ENCODE results near the gene NDUFS6. TPM values are rescaled to one million over a fixed set of nuclear protein-coding genes. Genes with fewer than 3 reads are reported as not detected.
"Not testable (repeated sequence)": the region's sequence is repeated elsewhere in the genome, so short reads cannot be mapped to it uniquely, and the experiment has no call there.

Gene NDUFS6
- total RNA-seq, 1 donor from 2014 or later, result 39.9 TPM

- intact Hi-C loops (cut with micrococcal nuclease), result no loop called here
- peaks cover 78% of the 10 kb centered on the region for H3K36me3 Mint-ChIP-seq (ENCODE audit: low read depth)
- no peak for DNase-seq (ENCODE audit: low spot score)
- no peaks in the 10 kb centered on the region for H3K27me3 Mint-ChIP-seq (ENCODE audit: low read depth)
- H3K9me3 Mint-ChIP-seq, result no peaks in the 10 kb centered on the region
- no peak overlapping the region for H3K27ac Mint-ChIP-seq
- H3K4me3 Mint-ChIP-seq (ENCODE audit: low read depth), result no peak overlapping the region
- H3K4me1 Mint-ChIP-seq (ENCODE audit: low read depth), result peaks cover 2% of the 10 kb centered on the region
These were observed 8.3 kb downstream of the NDUFS6 start for GRCh38 chr5:1809416-1810035.

GRCh38 chr5:1810581-1811101 lies 9.4 kb downstream of the NDUFS6 start:
- Mint-ChIP-seq H3K4me3 (ENCODE audit: low read depth) (no peak overlapping the region), H3K9me3 (no peaks in the 10 kb centered on the region), H3K36me3 (ENCODE audit: low read depth) (peaks cover 79% of the 10 kb centered on the region), H3K27ac (no peak overlapping the region), H3K27me3 (ENCODE audit: low read depth) (no peaks in the 10 kb centered on the region), H3K4me1 (ENCODE audit: low read depth) (peaks cover 2% of the 10 kb centered on the region)
- intact Hi-C loops (cut with micrococcal nuclease), result no loop called here
- DNase-seq (ENCODE audit: low spot score), result no peak

GRCh38 chr5:1814183-1815020 lies 13.2 kb downstream of the NDUFS6 start:
- no peaks in the 10 kb centered on the region for H3K4me1 Mint-ChIP-seq (ENCODE audit: low read depth)
- H3K36me3 Mint-ChIP-seq (ENCODE audit: low read depth), result peaks cover 80% of the 10 kb centered on the region
- H3K4me3 Mint-ChIP-seq (ENCODE audit: low read depth), result no peak overlapping the region
- intact Hi-C loops (cut with micrococcal nuclease), result no loop called here
- H3K27ac Mint-ChIP-seq, result no peak overlapping the region
- H3K27me3 Mint-ChIP-seq (ENCODE audit: low read depth), result no peaks in the 10 kb centered on the region
- no peak for DNase-seq (ENCODE audit: low spot score)
- H3K9me3 Mint-ChIP-seq, result no peaks in the 10 kb centered on the region

GRCh38 chr5:1815071-1815786 lies 14.0 kb downstream of the NDUFS6 start:
- intact Hi-C loops (cut with micrococcal nuclease), result no loop called here
- no peak overlapping the region for H3K4me3 Mint-ChIP-seq (ENCODE audit: low read depth)
- H3K27me3 Mint-ChIP-seq (ENCODE audit: low read depth), result no peaks in the 10 kb centered on the region
- DNase-seq (ENCODE audit: low spot score), result no peak
- no peaks in the 10 kb centered on the region for H3K4me1 Mint-ChIP-seq (ENCODE audit: low read depth)
- no peaks in the 10 kb centered on the region for H3K9me3 Mint-ChIP-seq
- peaks cover 81% of the 10 kb centered on the region for H3K36me3 Mint-ChIP-seq (ENCODE audit: low read depth)
- H3K27ac Mint-ChIP-seq, result no peak overlapping the region

GRCh38 chr5:1815881-1816292 lies 14.7 kb downstream of the NDUFS6 start:
- Mint-ChIP-seq H3K27me3 (ENCODE audit: low read depth) (no peaks in the 10 kb centered on the region), H3K4me1 (ENCODE audit: low read depth) (no peaks in the 10 kb centered on the region), H3K27ac (no peak overlapping the region), H3K4me3 (ENCODE audit: low read depth) (no peak overlapping the region), H3K36me3 (ENCODE audit: low read depth) (peaks cover 83% of the 10 kb centered on the region), H3K9me3 (no peaks in the 10 kb centered on the region)
- intact Hi-C loops (cut with micrococcal nuclease), result no loop called here
- no peak for DNase-seq (ENCODE audit: low spot score)

GRCh38 chr5:1816495-1817089 lies 15.4 kb downstream of the NDUFS6 start:
- H3K9me3 Mint-ChIP-seq; H3K4me1 Mint-ChIP-seq (ENCODE audit: low read depth); H3K4me3 Mint-ChIP-seq (ENCODE audit: low read depth); DNase-seq (ENCODE audit: low spot score); intact Hi-C loops (cut with micrococcal nuclease); H3K27ac Mint-ChIP-seq; H3K27me3 Mint-ChIP-seq (ENCODE audit: low read depth): not testable (repeated sequence)
- peaks cover 86% of the 10 kb centered on the region for H3K36me3 Mint-ChIP-seq (ENCODE audit: low read depth)

GRCh38 chr5:1817261-1818043 lies 16.2 kb downstream of the NDUFS6 start:
- intact Hi-C loops (cut with micrococcal nuclease), result no loop called here
- peaks cover 87% of the 10 kb centered on the region for H3K36me3 Mint-ChIP-seq (ENCODE audit: low read depth)

GRCh38 chr5:1818784-1819183 lies 17.6 kb downstream of the NDUFS6 start:
- intact Hi-C loops (cut with micrococcal nuclease), result no loop called here
- H3K4me3 Mint-ChIP-seq (ENCODE audit: low read depth), result no peak overlapping the region
- DNase-seq (ENCODE audit: low spot score), result no peak
- H3K27ac Mint-ChIP-seq, result no peak overlapping the region
- no peaks in the 10 kb centered on the region for H3K4me1 Mint-ChIP-seq (ENCODE audit: low read depth)
- peaks cover 82% of the 10 kb centered on the region for H3K36me3 Mint-ChIP-seq (ENCODE audit: low read depth)
- no peaks in the 10 kb centered on the region for H3K9me3 Mint-ChIP-seq
- H3K27me3 Mint-ChIP-seq (ENCODE audit: low read depth), result no peaks in the 10 kb centered on the region

More at GRCh38 chr5:1817261-1818043, 16.2 kb downstream of the NDUFS6 start:
- no peaks in the 10 kb centered on the region for H3K27me3 Mint-ChIP-seq (ENCODE audit: low read depth)
- no peak for DNase-seq (ENCODE audit: low spot score)
- H3K9me3 Mint-ChIP-seq, result no peaks in the 10 kb centered on the region
- no peaks in the 10 kb centered on the region for H3K4me1 Mint-ChIP-seq (ENCODE audit: low read depth)
- no peak overlapping the region for H3K4me3 Mint-ChIP-seq (ENCODE audit: low read depth)
- H3K27ac Mint-ChIP-seq, result no peak overlapping the region

- no peaks in the 10 kb centered on the region for H3K9me3 Mint-ChIP-seq
- H3K4me1 Mint-ChIP-seq (ENCODE audit: low read depth), result no peaks in the 10 kb centered on the region
- no peak overlapping the region for H3K4me3 Mint-ChIP-seq (ENCODE audit: low read depth)
- no peak for DNase-seq (ENCODE audit: low spot score)
- no peak overlapping the region for H3K27ac Mint-ChIP-seq
- peaks cover 77% of the 10 kb centered on the region for H3K36me3 Mint-ChIP-seq (ENCODE audit: low read depth)
- intact Hi-C loops (cut with micrococcal nuclease), result no loop called here
- H3K27me3 Mint-ChIP-seq (ENCODE audit: low read depth), result no peaks in the 10 kb centered on the region
These were observed 18.3 kb downstream of the NDUFS6 start for GRCh38 chr5:1819458-1819857.

GRCh38 chr5:1820381-1820780 lies 19.2 kb downstream of the NDUFS6 start:
- DNase-seq (ENCODE audit: low spot score), result no peak
- Mint-ChIP-seq H3K4me3 (ENCODE audit: low read depth) (no peak overlapping the region), H3K36me3 (ENCODE audit: low read depth) (peaks cover 68% of the 10 kb centered on the region), H3K27ac (no peak overlapping the region), H3K4me1 (ENCODE audit: low read depth) (no peaks in the 10 kb centered on the region), H3K27me3 (ENCODE audit: low read depth) (no peaks in the 10 kb centered on the region), H3K9me3 (no peaks in the 10 kb centered on the region)
- intact Hi-C loops (cut with micrococcal nuclease), result no loop called here

GRCh38 chr5:1820926-1821325 lies 19.7 kb downstream of the NDUFS6 start:
- H3K4me1 Mint-ChIP-seq (ENCODE audit: low read depth), result no peaks in the 10 kb centered on the region
- DNase-seq (ENCODE audit: low spot score), result no peak
- H3K9me3 Mint-ChIP-seq, result no peaks in the 10 kb centered on the region
- H3K27me3 Mint-ChIP-seq (ENCODE audit: low read depth), result no peaks in the 10 kb centered on the region
- no peak overlapping the region for H3K27ac Mint-ChIP-seq
- no peak overlapping the region for H3K4me3 Mint-ChIP-seq (ENCODE audit: low read depth)
- intact Hi-C loops (cut with micrococcal nuclease), result no loop called here
- peaks cover 63% of the 10 kb centered on the region for H3K36me3 Mint-ChIP-seq (ENCODE audit: low read depth)

- Mint-ChIP-seq H3K27me3 (ENCODE audit: low read depth) (no peaks in the 10 kb centered on the region), H3K4me3 (ENCODE audit: low read depth) (no peak overlapping the region), H3K9me3 (no peaks in the 10 kb centered on the region), H3K4me1 (ENCODE audit: low read depth) (no peaks in the 10 kb centered on the region), H3K27ac (no peak overlapping the region), H3K36me3 (ENCODE audit: low read depth) (peaks cover 56% of the 10 kb centered on the region)
- no peak for DNase-seq (ENCODE audit: low spot score)
- intact Hi-C loops (cut with micrococcal nuclease), result no loop called here
These were observed 20.7 kb downstream of the NDUFS6 start for GRCh38 chr5:1821862-1822261.

Data from activated T-helper 2 cell treated with anti-CD3 and anti-CD28 coated beads, Interferon-gamma antibody, Interleukin-2, Interleukin-4, amounts not matched to agents 10 μg/mL and 5 μg/mL and 100 μg/mL, durations not matched to agents 14 hours and 24 hours and 36 hours (primary cell).